Astrocyte (in vitro differentiated cells and primary cell): Measurements from ENCODE around the gene VWA5B1. TPM values are rescaled to one million over a fixed set of nuclear protein-coding genes. Genes with fewer than 3 reads are reported as not detected.

Experiments used
- DNase-seq: peaks from one replicate; pipeline ENCODE4 v3.0.0-alpha.2; 2010; ENCODE audit warnings: low read depth
- FAIRE-seq: peaks from 2 replicates; lab custom pipeline; 2011; peaks lifted over from hg19 to GRCh38; lab: Jason Lieb, UNC
- H2AFZ ChIP-seq: 2 replicates; pipeline ENCODE4 v1.6.0; 2012; ENCODE audit warnings: low read depth, low read length, inconsistent platforms
- H3K27ac ChIP-seq: 2 replicates; pipeline ENCODE4 v1.5.1; 2011; ENCODE audit warnings: low read depth, low read length, inconsistent platforms
- H3K27me3 ChIP-seq: 2 replicates; pipeline ENCODE4 v1.6.0; 2011; ENCODE audit warnings: low read length, inconsistent platforms; ENCODE audit not compliant: insufficient read depth
- H3K36me3 ChIP-seq: 2 replicates; pipeline ENCODE4 v1.5.1; 2011; ENCODE audit warnings: low read length, inconsistent platforms; ENCODE audit not compliant: insufficient read depth
- H3K4me1 ChIP-seq: 2 replicates; pipeline ENCODE4 v1.5.1; 2011; ENCODE audit warnings: low read length, inconsistent platforms; ENCODE audit not compliant: insufficient read depth
- H3K4me2 ChIP-seq: 2 replicates; pipeline ENCODE4 v1.6.0; 2012; ENCODE audit warnings: low read length, inconsistent platforms
- H3K4me3 ChIP-seq: 2 replicates; pipeline ENCODE4 v1.5.1; 2011; ENCODE audit warnings: low read depth, mild to moderate bottlenecking, low read length, inconsistent platforms; ENCODE audit not compliant: insufficient read depth
- H3K79me2 ChIP-seq: 2 replicates; pipeline ENCODE4 v1.6.0; 2012; ENCODE audit warnings: mild to moderate bottlenecking, low read length, inconsistent platforms; ENCODE audit not compliant: insufficient read depth
- H3K9ac ChIP-seq: 2 replicates; pipeline ENCODE4 v1.6.0; 2012; ENCODE audit warnings: mild to moderate bottlenecking, low read length, inconsistent platforms
- H3K9me3 ChIP-seq: 2 replicates; pipeline ENCODE4 v1.5.1; 2012; ENCODE audit warnings: low read depth, mild to moderate bottlenecking, low read length, inconsistent platforms; ENCODE audit not compliant: insufficient read depth
- H4K20me1 ChIP-seq: 2 replicates; pipeline ENCODE4 v1.6.0; 2012; ENCODE audit warnings: low read length, inconsistent platforms; ENCODE audit not compliant: insufficient read depth
- H3K27ac Mint-ChIP-seq: one replicate; pipeline ENCODE4 v1.8.0; 2021; ENCODE audit warnings: mild to moderate bottlenecking, mixed read lengths; ENCODE audit not compliant: unreplicated experiment
- H3K27me3 Mint-ChIP-seq: one replicate; pipeline ENCODE4 v1.8.0; 2021; ENCODE audit warnings: low read depth, mixed read lengths; ENCODE audit not compliant: unreplicated experiment
- H3K36me3 Mint-ChIP-seq: one replicate; pipeline ENCODE4 v1.8.0; 2021; ENCODE audit warnings: low read depth, mixed read lengths; ENCODE audit not compliant: unreplicated experiment
- H3K4me1 Mint-ChIP-seq: one replicate; pipeline ENCODE4 v1.8.0; 2021; ENCODE audit warnings: low read depth, mixed read lengths; ENCODE audit not compliant: unreplicated experiment
- H3K4me3 Mint-ChIP-seq: one replicate; pipeline ENCODE4 v1.8.0; 2021; ENCODE audit warnings: mild to moderate bottlenecking, moderate library complexity, mixed read lengths; ENCODE audit not compliant: unreplicated experiment
- H3K9me3 Mint-ChIP-seq: one replicate; pipeline ENCODE4 v1.8.0; 2021; ENCODE audit warnings: mild to moderate bottlenecking, mixed read lengths; ENCODE audit not compliant: unreplicated experiment
- CTCF ChIP-seq: IDR thresholded peaks from 2 replicates; pipeline ENCODE4 v1.5.1; 2011; ENCODE audit warnings: low read depth, mild to moderate bottlenecking, inconsistent platforms, low read length, moderate library complexity; ENCODE audit not compliant: insufficient read depth
- EZH2 ChIP-seq: IDR thresholded peaks from 2 replicates; pipeline ENCODE4 v1.6.1; 2012; ENCODE audit warnings: mild to moderate bottlenecking, low read length, inconsistent platforms; ENCODE audit not compliant: insufficient read depth
- total RNA-seq: library from RNA; stranded (reverse); gene quantifications from 2 replicates; pipeline ENCODE4 v1.2.1, GENCODE V29; 2021

Gene VWA5B1
- total RNA-seq, 1 donor from 2014 or later = not detected

- no peaks in the 10 kb centered on the region for H3K36me3 Mint-ChIP-seq
- Histone ChIP-seq H3K36me3 (no peaks in the 10 kb centered on the region), H3K4me1 (no peaks in the 10 kb centered on the region), H3K27ac (no peak overlapping the region), H4K20me1 (no peaks in the 10 kb centered on the region), H3K9ac (no peak overlapping the region), H3K4me2 (peak overlapping the region; percentile 54), H3K9me3 (no peaks in the 10 kb centered on the region), H2AFZ (no peak overlapping the region), H3K4me3 (no peak overlapping the region), H3K79me2 (no peaks in the 10 kb centered on the region), H3K27me3 (peaks cover 7% of the 10 kb centered on the region)
- TF ChIP-seq EZH2 (no peak), CTCF (no peak)
- no peak for DNase-seq
- peaks cover 5% of the 10 kb centered on the region for H3K9me3 Mint-ChIP-seq
- no peak for FAIRE-seq
- no peaks in the 10 kb centered on the region for H3K4me1 Mint-ChIP-seq
- peaks cover 42% of the 10 kb centered on the region for H3K27me3 Mint-ChIP-seq
- H3K27ac Mint-ChIP-seq = no peak overlapping the region
- no peak overlapping the region for H3K4me3 Mint-ChIP-seq
Measured at GRCh38 chr1:20343938-20344302, 53.2 kb downstream of the VWA5B1 start.

- Histone ChIP-seq H3K36me3 (no peaks in the 10 kb centered on the region), H3K27ac (no peak overlapping the region), H3K27me3 (peaks cover 7% of the 10 kb centered on the region), H4K20me1 (no peaks in the 10 kb centered on the region), H3K79me2 (no peaks in the 10 kb centered on the region), H3K9me3 (no peaks in the 10 kb centered on the region), H2AFZ (no peak overlapping the region), H3K4me2 (no peak overlapping the region), H3K4me1 (no peaks in the 10 kb centered on the region), H3K9ac (no peak overlapping the region), H3K4me3 (no peak overlapping the region)
- H3K9me3 Mint-ChIP-seq = peaks cover 5% of the 10 kb centered on the region
- H3K4me1 Mint-ChIP-seq = no peaks in the 10 kb centered on the region
- H3K4me3 Mint-ChIP-seq = no peak overlapping the region
- no peaks in the 10 kb centered on the region for H3K36me3 Mint-ChIP-seq
- DNase-seq (no peak), FAIRE-seq (no peak)
- H3K27me3 Mint-ChIP-seq = peaks cover 37% of the 10 kb centered on the region
- no peak for TF ChIP-seq EZH2
- TF ChIP-seq CTCF = no peak
- H3K27ac Mint-ChIP-seq = no peak overlapping the region
Measured at GRCh38 chr1:20344738-20345137, 54.1 kb downstream of the VWA5B1 start.

GRCh38 chr1:20345419-20345818 lies 54.7 kb downstream of the VWA5B1 start:
- H3K36me3 ChIP-seq = no peaks in the 10 kb centered on the region
- no peak for TF ChIP-seq EZH2
- no peak for TF ChIP-seq CTCF
- no peak overlapping the region for H3K27ac ChIP-seq
- Mint-ChIP-seq H3K27me3 (peaks cover 30% of the 10 kb centered on the region), H3K9me3 (peaks cover 5% of the 10 kb centered on the region), H3K4me1 (no peaks in the 10 kb centered on the region), H3K4me3 (no peak overlapping the region), H3K27ac (no peak overlapping the region), H3K36me3 (no peaks in the 10 kb centered on the region)
- no peak overlapping the region for H3K9ac ChIP-seq
- H3K4me2 ChIP-seq = no peak overlapping the region
- no peak overlapping the region for H2AFZ ChIP-seq
- no peaks in the 10 kb centered on the region for H3K4me1 ChIP-seq
- H3K9me3 ChIP-seq = no peaks in the 10 kb centered on the region
- H3K79me2 ChIP-seq = no peaks in the 10 kb centered on the region
- no peak for FAIRE-seq
- H3K27me3 ChIP-seq = peaks cover 9% of the 10 kb centered on the region
- H3K4me3 ChIP-seq = no peak overlapping the region
- DNase-seq = no peak
- no peaks in the 10 kb centered on the region for H4K20me1 ChIP-seq
